ENCODE results near the gene NXPH3. TPM values are rescaled to one million over a fixed set of nuclear protein-coding genes. Genes with fewer than 3 reads are reported as not detected.
"Not testable (repeated sequence)": the region's sequence is repeated elsewhere in the genome, so short reads cannot be mapped to it uniquely, and the experiment has no call there.

The NXPH3 gene
- total RNA-seq, 4 donors from 2014 or later = 1.0 to 5.1 (median 1.2) TPM

- Histone ChIP-seq H3K36me3 (no peaks in the 10 kb centered on the region), H3K9me3 (no peaks in the 10 kb centered on the region), H3K27ac (peak overlapping the region; percentile 48 to 90 (median 58)), H3K4me1 (peaks cover 14 to 35% of the 10 kb centered on the region in 2 donors), H3K4me3 (replicated peaks in 1 of 3) (no peak overlapping the region), H3K27me3 (no peaks in the 10 kb centered on the region)
- WGBS, 2 donors = 8 to 10% methylated on average over 14 of the region's 14 CpGs
- TF ChIP-seq CTCF (IDR thresholded peaks at IDR 0.05) = no peak
- peak in 1 of 2 donors; percentile 46 for TF ChIP-seq POLR2A (IDR thresholded peaks at IDR 0.05)
- peak; percentile 97 to 98 for DNase-seq
- intact Hi-C loops (cut with DNase I) = loop anchor here (5.0 kb wide), 1 partner anchor 431 kb away; the partner anchor contains the start of gene DLX3
Measured at GRCh38 chr17:49565948-49566491, 9.7 kb upstream of the NXPH3 start.

- H3K4me1 ChIP-seq = peaks cover 14 to 35% of the 10 kb centered on the region in 2 donors
- intact Hi-C loops (cut with DNase I) = loop anchor here (5.0 kb wide), 1 partner anchor 431 kb away; the partner anchor contains the start of gene DLX3
- H3K27me3 ChIP-seq = no peaks in the 10 kb centered on the region
- no peaks in the 10 kb centered on the region for H3K36me3 ChIP-seq
- no peaks in the 10 kb centered on the region for H3K9me3 ChIP-seq
- H3K27ac ChIP-seq = peak overlapping the region; percentile 48 to 90 (median 58)
- peak in 1 of 2 donors; percentile 34 for DNase-seq
- WGBS, 2 donors = 77 to 79% methylated on average over 5 of the region's 5 CpGs
- no peak overlapping the region for H3K4me3 ChIP-seq (replicated peaks in 1 of 3)
- TF ChIP-seq POLR2A (IDR thresholded peaks at IDR 0.05) = no peak
- no peak for TF ChIP-seq CTCF (IDR thresholded peaks at IDR 0.05)
Measured at GRCh38 chr17:49566668-49567071, 9.0 kb upstream of the NXPH3 start.

- peaks cover 14 to 35% of the 10 kb centered on the region in 2 donors for H3K4me1 ChIP-seq
- H3K27me3 ChIP-seq = no peaks in the 10 kb centered on the region
- DNase-seq = peak in 1 of 2 donors; percentile 9
- intact Hi-C loops (cut with DNase I) = loop anchor here (5.0 kb wide), 1 partner anchor 430 kb away; the partner anchor contains the start of gene DLX3
- H3K27ac ChIP-seq = peak overlapping the region in 1 of 3 donors; percentile 90
- H3K4me3 ChIP-seq (replicated peaks in 1 of 3) = no peak overlapping the region
- TF ChIP-seq POLR2A (IDR thresholded peaks at IDR 0.05) (no peak), CTCF (IDR thresholded peaks at IDR 0.05) (no peak)
- WGBS, 2 donors = 76 to 81% methylated on average over 6 to 9 of the region's 9 CpGs
- H3K9me3 ChIP-seq = no peaks in the 10 kb centered on the region
- H3K36me3 ChIP-seq = no peaks in the 10 kb centered on the region
Measured at GRCh38 chr17:49567104-49567521, 8.6 kb upstream of the NXPH3 start.

- Histone ChIP-seq H3K36me3 (no peaks in the 10 kb centered on the region), H3K27ac (peak overlapping the region; percentile 41 to 83 (median 72)), H3K4me3 (replicated peaks in 1 of 3) (peak overlapping the region in 1 of 3 donors; percentile 38), H3K27me3 (no peaks in the 10 kb centered on the region), H3K4me1 (peaks cover 14 to 35% of the 10 kb centered on the region in 2 donors), H3K9me3 (no peaks in the 10 kb centered on the region)
- 23 to 30% methylated on average over 22 to 26 of the region's 42 CpGs for WGBS, 2 donors
- intact Hi-C loops (cut with DNase I) = loop anchor here (5.0 kb wide), 1 partner anchor 429 kb away; the partner anchor contains the start of gene DLX3
- TF ChIP-seq CTCF (IDR thresholded peaks at IDR 0.05) = peak; percentile 88 to 99 (median 95)
- no peak for TF ChIP-seq POLR2A (IDR thresholded peaks at IDR 0.05)
- DNase-seq = peak; percentile 93 to 94
Measured at GRCh38 chr17:49567871-49568694, 7.6 kb upstream of the NXPH3 start.

- intact Hi-C loops (cut with DNase I) = loop anchor here (5.0 kb wide), 1 partner anchor 429 kb away; the partner anchor contains the start of gene DLX3
- not testable (repeated sequence) for H3K27me3 ChIP-seq, H3K36me3 ChIP-seq, DNase-seq, H3K27ac ChIP-seq, H3K9me3 ChIP-seq
- peak overlapping the region in 1 of 3 donors; percentile 38 for H3K4me3 ChIP-seq (replicated peaks in 1 of 3)
- 83 to 87% methylated on average over 7 of the region's 7 CpGs for WGBS, 2 donors
- H3K4me1 ChIP-seq = peaks cover 14 to 35% of the 10 kb centered on the region in 2 donors
Measured at GRCh38 chr17:49568695-49569047, 7.0 kb upstream of the NXPH3 start.

Measured in thyroid gland (tissue), 4 donors.